GM19238 (cell line): ENCODE measurements around the gene CDC34.
"Not testable (repeated sequence)": the region's sequence is repeated elsewhere in the genome, so short reads cannot be mapped to it uniquely, and the experiment has no call there.

Experiments used
- DNase-seq: peaks from one replicate; pipeline ENCODE4 v3.0.0; 2011; ENCODE audit warnings: low spot score; ENCODE audit not compliant: insufficient read length

Gene CDC34

GRCh38 chr19:572743-573518 is 41.4 kb downstream of the CDC34 start:
- DNase-seq, result no peak

- no peak for DNase-seq
Measured at GRCh38 chr19:573519-573825, 41.9 kb downstream of the CDC34 start.

GRCh38 chr19:574658-575526 is 43.3 kb downstream of the CDC34 start:
- DNase-seq, result no peak

- DNase-seq, result no peak
Measured at GRCh38 chr19:575527-576506, 44.3 kb downstream of the CDC34 start.

GRCh38 chr19:576768-577438 is 45.3 kb downstream of the CDC34 start:
- DNase-seq, result no peak

- no peak for DNase-seq
Measured at GRCh38 chr19:577439-578392, 46.2 kb downstream of the CDC34 start.

GRCh38 chr19:579111-579841 is 47.7 kb downstream of the CDC34 start:
- DNase-seq, result no peak

GRCh38 chr19:579842-580155 is 48.2 kb downstream of the CDC34 start:
- no peak for DNase-seq

- DNase-seq, result no peak
Measured at GRCh38 chr19:580274-580835, 48.8 kb downstream of the CDC34 start.

- no peak for DNase-seq
Measured at GRCh38 chr19:581399-582111, 50.0 kb downstream of the CDC34 start.

- DNase-seq, result no peak
Measured at GRCh38 chr19:582497-583197, 51.1 kb downstream of the CDC34 start.

GRCh38 chr19:583198-583967 is 51.8 kb downstream of the CDC34 start:
- DNase-seq, result no peak

- DNase-seq, result no peak
Measured at GRCh38 chr19:583968-584239, 52.3 kb downstream of the CDC34 start.

GRCh38 chr19:584240-585001 is 52.9 kb downstream of the CDC34 start:
- peak; percentile 87 for DNase-seq

- DNase-seq, result not testable (repeated sequence)
Measured at GRCh38 chr19:585146-585545, 53.6 kb downstream of the CDC34 start.

- no peak for DNase-seq
Measured at GRCh38 chr19:585551-586110, 54.1 kb downstream of the CDC34 start.
